DMS153 treated with DMSO at 0.1 percent for 48 hours (cell line): Measurements from ENCODE around the gene RIMS1.

Experiments used
- DNase-seq: peaks from one replicate; lab custom pipeline; 2025; ENCODE audit not compliant: unreplicated experiment; lab: John Stamatoyannopoulos, UW

RIMS1 gene

DNA sequence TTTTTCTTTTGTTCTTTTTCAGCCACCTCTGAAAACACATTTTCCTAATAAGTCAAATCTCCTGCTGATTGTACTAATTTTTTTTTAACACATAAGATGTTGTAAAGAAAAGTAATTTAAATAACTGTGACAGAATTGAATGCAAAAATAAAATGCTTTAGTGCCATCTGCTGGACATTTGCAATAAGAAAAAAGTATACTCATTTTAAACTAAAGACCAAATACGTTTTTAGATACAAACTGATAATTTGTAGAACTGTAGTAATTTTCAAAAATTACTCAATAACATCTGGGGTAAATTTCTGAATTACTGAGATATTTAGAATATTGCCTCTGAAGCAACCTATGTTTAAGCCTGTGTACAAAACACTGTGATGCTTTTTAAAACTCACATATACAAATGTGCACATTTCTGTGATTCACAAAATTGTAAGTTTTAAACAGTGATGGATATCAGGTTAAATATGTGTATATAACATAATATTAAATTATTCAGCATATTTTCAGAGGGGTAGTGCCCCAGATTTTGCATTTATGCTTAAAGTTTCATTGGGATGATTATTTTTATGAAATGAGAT, 198.7 kb downstream of the RIMS1 start:
- peak; percentile 33 for DNase-seq

DNA sequence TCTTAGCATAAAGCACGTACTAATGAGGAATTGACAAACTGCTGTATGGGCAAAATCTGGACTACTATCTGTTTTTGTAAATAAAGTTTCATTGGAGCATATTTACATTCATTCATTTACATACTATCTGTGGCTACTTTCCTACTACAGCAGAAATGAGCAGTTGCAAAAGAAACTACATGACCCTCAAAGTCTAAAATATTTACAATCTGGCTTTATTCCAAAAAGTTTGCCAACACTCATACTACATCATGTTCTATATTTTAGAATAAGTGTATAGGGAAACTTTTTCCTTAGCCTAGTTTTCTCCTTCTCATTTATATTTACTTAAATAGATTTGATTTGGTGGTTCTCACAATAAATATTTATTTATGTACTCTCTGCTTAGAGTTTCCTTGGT, 208.2 kb downstream of the RIMS1 start:
- no peak for DNase-seq

DNA sequence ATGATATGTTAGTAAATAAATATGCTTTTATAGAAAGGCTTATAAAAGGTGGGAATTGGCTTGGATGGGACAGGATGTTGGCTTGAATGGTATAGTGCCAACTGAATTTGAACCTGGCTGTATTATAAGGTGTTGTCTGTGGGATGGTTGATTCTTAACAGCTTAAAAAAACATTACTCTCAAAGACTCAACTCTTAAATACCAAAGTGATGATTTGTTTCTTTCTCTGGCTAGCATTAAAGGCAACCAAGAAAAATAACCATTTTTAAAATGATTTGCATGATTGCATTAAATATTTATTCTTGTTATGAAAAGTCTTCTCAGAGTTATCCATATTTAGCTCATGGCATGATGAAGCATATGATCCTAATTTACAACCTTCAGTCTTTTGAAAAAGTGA, 216.2 kb downstream of the RIMS1 start:
- DNase-seq, result no peak

DNA sequence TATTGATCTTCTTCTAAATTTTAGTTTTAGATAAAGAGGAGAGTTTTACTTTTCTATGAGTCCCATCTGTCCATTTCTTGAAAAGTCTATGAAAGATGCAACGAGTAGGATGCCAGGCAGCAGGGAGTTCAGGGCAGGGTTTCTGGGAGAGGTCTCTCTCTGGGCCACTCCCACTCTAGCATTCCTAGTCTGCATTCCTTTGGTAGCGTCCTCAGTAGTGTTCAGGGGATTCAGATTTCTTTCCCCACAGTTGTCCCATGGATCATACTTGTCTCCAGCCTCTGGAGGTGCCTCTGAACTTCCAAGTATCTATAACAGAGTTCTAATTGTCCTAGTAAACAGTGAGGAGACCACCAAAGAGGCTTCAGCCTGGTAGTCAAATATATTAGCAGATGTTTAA, 225.3 kb downstream of the RIMS1 start:
- no peak for DNase-seq

DNA sequence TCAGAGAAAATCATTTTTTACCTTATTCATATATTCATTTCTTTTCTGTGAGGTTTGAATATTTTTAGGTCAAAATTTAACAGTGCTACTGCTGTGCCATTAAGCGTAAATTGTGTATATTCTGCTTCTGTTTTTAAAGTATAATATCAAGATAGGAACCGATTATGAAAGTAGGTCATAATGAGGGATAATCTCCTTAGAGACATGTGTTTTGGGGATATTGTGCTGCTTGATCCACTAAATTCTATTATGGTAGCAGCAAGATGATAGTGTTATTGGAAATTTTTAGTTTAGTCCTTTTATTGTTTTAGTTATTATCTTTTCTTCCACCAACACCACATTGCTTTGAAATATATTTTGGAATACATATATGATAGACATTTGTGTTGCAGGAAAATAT, 244.0 kb downstream of the RIMS1 start:
- no peak for DNase-seq

DNA sequence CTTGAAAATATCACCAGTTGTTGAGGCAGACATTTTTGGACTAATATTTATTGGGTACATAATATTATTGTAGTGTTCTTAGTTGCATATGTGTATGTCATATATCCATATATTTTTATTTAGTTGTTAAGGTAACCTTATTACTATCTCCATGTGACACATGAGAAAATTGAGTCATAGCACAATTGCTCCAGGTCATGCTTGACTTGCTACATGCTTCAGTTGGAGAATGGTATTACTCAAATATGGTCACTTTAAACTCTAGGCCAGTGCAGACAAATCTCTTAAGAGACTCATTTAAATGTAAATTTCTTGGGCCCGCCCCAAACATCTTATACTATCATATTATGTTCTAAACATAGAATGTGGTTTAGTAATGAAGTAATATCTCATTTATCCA, 246.1 kb downstream of the RIMS1 start:
- no peak for DNase-seq

DNA sequence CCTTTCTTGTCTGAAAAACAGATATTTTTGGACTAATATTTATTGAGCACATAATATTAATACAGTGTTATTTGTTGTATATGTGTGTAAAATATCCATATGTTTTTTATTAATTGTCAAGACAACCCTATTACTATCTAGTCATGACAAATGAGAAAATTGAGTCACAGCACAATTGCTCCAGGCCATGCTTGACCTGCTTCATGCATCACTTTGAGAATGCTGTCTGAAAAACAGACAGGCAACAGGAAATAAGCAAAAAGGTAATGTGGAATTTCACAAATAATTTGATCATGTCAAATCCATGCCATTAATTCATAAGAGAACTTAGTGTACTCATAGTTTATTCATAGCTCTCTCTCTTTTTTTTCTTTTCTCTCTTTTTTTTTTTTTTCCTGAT, 246.5 kb downstream of the RIMS1 start:
- no peak for DNase-seq

DNA sequence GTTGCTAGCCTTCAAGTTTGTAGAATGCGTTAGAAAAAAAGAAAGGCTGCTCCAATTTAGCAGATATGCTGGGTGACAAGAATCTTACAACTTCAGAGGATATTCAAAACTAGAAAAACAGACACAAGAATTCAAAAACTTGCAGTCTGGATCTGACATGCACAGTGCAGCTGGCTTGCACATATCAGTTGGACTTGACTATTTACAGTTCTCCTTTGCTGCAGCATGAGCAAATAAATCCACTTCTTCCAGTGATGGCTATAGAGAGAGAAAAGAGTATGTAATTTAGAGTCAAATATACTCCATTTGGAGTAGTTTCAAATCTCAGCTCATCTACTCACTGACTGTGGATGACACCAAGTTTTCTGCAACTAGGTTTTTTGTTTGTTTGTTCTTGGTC, 247.0 kb downstream of the RIMS1 start:
- no peak for DNase-seq

DNA sequence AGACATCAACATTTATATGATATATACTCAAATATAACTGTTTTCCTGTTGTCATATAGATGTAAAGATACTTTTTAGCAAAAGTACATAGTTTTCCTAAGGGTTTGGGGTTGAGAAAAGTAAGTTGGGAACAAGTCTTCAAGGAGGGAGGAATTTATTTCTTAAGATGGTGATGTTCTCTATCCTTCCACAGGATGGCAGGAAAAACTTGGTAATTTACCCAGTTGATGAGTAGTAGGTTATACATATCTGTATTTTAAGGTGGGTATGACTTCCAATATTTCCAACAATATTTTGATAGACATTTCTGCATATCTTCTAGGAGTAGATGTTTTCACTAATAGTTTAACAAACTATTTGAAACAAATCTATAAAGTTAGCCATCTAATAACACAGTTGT, 254.4 kb downstream of the RIMS1 start:
- no peak for DNase-seq

DNA sequence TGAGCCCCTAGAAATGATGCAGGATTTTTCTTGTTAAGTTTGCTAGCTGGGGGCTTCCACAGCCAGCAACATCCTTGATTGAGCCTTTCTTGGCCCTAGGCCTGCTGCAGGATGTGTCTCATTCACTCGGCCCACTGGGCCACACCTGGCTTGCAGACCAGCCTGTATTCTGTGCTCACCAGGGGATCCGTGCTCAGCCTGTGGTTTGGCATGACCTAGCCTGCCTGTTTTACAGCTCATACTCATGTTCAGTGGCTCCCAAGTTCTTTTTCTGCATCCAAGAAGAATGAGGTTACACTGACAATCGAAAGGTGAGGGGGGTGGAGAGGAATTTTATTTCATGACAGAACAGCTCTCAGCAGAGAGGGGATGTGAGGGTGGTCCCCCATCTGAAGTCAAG, 263.4 kb downstream of the RIMS1 start:
- no peak for DNase-seq

DNA sequence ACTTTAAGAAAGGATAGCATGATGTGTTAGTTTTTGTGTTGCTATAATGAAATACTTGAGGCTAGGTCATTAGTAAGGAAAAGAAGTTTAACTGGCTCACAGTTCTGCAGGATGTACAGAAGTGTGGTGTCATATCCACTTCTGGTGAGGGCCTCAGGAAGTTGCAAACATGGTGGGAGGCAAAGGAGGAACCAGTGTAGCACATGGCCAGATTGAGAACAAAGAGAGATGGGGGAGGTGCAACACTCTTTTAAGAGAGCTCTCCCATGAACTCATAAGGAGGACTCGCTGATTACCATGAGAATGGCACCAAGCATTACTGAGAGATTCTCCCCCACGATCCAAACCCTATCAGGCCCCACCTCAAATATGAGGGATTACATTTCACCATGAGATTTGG, 265.4 kb downstream of the RIMS1 start:
- no peak for DNase-seq

DNA sequence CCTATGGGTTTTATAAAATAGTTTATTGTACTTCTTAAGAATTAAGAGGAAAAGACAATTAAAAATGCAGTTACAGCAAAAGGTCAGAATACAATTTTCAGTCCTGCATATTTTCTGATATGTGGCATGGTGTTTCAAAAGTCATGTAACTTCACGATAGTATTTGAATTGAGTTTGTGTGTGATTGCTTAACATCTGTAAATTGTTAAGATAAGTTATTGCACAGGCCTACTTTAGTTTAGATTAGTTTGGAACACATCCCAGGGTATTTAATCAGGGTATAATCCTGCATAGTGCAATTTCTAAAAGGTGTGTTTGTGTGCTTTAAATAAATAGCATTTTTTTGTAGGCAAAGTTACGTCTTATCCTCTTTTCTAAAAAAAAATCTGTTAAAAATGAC, 289.6 kb downstream of the RIMS1 start:
- no peak for DNase-seq

DNA sequence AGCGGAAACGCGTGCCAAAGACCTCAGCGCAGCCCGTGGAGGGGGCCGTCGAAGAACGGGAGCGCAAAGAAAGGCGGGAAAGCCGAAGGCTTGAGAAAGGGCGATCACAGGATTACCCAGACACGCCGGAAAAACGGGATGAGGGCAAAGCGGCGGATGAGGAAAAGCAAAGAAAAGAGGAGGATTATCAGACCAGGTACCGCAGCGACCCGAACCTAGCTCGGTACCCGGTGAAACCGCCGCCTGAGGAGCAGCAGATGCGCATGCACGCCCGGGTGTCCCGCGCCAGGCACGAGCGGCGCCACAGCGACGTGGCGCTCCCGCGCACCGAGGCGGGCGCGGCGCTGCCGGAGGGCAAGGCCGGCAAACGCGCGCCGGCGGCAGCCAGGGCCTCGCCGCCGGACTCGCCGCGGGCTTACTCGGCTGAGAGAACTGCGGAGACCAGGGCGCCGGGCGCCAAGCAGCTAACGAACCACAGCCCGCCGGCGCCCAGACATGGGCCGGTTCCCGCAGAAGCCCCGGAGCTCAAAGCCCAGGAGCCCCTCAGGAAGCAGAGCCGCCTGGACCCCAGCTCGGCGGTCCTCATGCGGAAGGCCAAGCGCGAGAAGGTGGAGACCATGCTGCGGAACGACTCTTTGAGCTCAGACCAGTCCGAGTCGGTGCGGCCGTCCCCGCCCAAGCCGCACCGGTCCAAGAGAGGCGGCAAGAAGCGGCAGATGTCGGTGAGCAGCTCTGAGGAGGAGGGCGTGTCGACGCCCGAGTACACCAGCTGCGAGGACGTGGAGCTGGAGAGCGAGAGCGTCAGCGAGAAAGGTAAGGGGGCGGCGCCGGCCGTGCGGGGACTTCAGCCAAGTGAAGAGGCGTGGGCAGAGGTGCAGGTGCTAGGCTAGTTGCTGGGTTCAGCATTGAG, 296.2 kb downstream of the RIMS1 start:
- DNase-seq, result peak; percentile 63

DNA sequence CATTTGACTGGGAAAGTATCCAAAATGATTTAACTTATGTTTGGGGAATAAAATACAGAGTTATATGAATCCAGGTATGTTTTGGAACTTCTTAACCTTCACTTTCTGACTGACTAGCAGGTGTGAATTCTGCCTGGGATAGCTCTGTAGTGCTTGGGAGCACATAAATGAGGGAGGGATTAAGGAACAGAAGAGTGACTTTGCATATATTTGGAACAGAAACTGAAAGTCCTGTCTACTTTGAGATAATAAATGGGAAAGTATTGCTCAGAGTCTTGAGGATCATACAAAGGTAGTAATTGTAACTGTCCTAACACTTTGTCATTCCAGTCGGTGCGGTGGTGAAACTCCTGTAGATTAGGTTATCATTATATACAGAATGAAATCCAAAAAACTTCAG, 317.6 kb downstream of the RIMS1 start:
- no peak for DNase-seq

DNA sequence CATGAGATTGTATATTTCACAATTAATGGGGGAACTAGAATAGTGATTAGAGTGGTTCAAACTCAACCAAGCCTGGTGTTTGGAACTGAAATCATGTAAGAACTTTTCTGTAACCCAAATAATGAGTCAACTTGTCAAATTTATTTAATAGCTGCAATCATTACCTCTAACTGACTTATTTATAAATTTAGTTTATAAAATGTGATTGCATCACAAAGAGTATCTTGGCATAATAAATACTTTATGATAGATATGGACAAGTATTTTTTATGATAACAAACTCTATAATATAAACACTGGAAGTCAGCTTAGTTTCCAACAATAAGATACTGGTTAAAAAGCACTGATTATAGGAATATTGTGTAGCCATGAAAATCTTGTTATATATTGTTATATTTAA, 319.1 kb downstream of the RIMS1 start:
- DNase-seq, result no peak

DNA sequence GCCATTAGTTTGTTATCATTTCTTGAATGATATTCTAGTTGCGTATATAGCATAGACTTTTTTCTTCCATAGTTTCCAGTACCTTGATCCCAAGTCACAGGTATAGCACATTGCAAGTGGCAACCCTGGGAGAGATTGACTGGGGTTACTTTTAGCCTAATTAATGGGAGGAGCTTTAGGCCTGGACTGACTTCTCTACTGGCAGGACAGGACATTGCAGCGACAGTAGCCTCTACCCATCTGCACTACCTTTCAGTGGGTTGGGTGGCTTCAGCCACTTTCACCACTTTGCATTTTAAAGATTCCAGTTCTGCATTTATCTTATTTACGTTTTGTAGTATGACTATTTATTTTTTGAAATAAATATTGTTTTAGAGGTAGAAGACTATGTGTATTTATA, 320.3 kb downstream of the RIMS1 start:
- DNase-seq, result no peak

DNA sequence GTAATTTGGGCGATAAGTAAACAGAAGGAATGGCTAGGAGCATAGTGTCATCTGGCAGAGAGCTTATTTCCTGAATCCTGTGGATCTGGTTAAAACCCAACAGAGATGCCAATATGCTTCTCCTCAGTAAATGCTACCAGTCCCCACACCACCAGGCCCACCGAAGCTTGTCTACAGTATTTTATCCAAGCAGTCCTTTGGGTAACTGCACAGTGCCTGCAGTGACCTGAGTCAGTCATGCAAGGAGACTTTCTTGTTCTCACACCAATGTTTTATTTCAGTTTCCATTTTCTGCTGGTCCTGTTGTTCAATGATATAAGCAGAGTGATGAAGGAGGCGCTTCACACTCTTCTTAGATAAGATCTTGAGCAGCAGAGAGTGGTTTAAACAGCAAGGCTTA, 326.3 kb downstream of the RIMS1 start:
- no peak for DNase-seq

DNA sequence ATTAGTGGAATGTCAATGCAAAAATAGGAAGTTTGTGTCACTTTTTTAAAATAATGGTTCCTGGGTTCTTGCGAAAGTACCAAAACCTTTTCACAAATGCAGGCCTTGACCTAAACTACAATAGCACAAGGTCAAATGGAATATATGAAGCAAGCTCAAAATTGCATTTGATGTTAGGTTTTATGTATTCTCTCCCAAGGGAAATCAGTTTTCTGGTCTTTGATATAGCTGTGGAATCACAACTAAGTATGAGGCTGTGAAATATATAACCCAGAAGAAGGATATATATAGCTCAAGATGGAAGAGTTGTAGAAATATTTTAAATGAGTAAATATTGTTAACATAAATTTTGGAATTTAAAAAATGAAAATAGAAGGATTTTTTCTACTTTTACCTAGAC, 327.3 kb downstream of the RIMS1 start:
- DNase-seq, result no peak

DNA sequence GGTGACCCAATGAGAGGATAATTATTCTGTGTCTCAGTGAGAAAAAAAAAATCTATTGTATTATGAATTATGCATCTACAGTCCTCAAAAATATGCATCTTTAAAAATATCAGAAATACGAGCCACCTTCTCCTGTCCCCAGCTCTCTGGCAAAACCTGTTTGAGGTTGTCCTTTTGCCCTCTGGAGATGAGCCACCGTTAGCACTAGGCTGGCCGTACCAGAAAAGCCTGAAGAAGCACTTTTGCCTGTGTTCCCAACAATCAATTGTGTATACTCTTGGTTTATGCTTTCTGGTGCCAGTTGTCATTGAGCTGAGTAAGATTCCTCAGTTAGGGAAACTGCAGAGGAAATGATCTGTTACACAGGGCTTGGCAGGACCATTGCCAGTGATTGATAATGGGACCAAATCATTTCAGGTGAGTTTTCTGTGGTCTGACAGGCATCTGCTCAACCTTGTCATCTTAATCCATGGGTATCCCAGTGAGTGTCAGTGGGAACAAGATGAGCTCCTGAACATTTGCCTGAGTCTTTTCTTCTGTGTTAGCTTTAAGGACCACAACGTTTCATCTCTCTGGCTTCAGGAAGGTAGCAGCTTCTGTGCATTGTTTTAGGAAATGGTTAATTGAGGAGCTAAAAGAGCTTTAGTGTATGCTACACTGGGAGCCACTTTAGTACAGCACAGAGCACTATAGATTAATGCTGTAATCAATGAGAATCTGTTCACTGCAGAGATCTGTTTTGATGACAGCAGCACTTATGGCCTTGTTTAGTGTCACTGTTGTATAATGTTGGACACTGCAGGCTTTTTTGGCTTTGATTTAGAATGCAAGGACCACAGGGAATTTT, 330.1 kb downstream of the RIMS1 start:
- no peak for DNase-seq

DNA sequence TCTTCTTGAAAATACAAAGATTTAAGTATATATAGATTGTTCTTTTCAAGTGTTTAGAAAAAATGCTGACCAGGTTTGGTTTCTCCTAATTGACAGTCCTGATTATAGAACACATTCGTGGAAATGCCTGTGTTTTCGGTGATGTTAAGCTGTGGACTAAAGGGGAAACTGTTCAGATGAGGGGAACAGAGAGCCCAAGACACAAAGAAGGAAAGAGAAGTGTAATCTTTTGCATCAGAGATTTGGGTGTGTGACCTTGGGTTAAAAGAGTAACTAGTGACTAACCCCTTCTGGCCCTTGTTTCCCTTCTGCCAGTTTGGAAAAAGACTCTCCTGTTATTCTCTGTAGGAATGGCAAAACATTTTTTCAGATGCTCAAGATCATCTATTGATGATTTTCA, 331.3 kb downstream of the RIMS1 start:
- DNase-seq, result no peak

DNA sequence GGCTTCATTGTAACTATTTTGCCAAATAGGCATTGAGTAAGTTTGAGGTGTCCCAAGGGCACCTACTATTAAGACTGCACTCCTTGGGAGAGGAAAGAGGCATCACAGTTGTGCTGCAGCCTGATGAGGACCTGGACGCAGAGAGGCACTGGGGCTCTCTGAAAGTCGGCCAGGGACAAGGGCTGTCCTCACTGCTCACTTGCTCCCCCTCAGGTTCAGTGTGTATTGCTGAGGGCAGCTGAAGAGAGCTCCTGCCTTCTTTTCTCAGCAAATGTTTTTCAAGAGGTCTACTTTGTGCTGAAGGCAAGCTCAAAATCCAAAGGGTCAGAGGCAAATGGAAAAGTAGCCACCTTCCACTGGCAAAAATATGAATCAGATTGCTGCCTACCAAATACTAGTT, 331.8 kb downstream of the RIMS1 start:
- DNase-seq, result peak; percentile 12

DNA sequence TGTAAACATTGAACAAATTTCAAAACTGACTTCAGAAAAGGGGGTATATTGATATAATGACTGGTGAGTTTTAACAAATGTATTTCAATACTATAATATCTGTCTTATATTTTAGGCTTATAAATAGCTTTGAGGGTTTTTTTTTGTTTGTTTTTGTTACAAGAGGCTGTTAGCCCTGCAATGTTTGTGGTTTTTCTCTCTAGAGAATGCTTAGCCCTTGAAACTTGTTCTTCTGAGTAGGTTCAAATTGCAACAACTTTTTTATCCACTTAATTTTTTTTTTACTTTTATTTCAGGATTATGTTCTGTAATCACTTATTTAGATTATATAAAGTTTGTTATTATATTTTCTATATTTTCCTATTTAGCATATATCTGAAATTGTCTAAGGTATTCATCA, 333.2 kb downstream of the RIMS1 start:
- no peak for DNase-seq
